D341Med (cell line): Measurements from ENCODE around the gene MRPL21.
"Not testable (repeated sequence)": the region's sequence is repeated elsewhere in the genome, so short reads cannot be mapped to it uniquely, and the experiment has no call there.

ENCODE experiments used
- DNase-seq: peaks from one replicate; pipeline ENCODE4 v3.0.0; 2012; ENCODE audit warnings: low spot score

The MRPL21 gene

GRCh38 chr11:68868221-68868835 is 35.3 kb downstream of the MRPL21 start:
- DNase-seq: no peak

GRCh38 chr11:68867066-68867465 is 36.6 kb downstream of the MRPL21 start:
- no peak for DNase-seq

- DNase-seq: no peak
Observed at GRCh38 chr11:68865241-68865640, 38.4 kb downstream of the MRPL21 start.

GRCh38 chr11:68863553-68864265 is 39.9 kb downstream of the MRPL21 start:
- no peak for DNase-seq

- no peak for DNase-seq
Observed at GRCh38 chr11:68862421-68862820, 41.2 kb downstream of the MRPL21 start.

- no peak for DNase-seq
Observed at GRCh38 chr11:68859123-68859522, 44.5 kb downstream of the MRPL21 start.

GRCh38 chr11:68857037-68857586 is 46.5 kb downstream of the MRPL21 start:
- no peak for DNase-seq

GRCh38 chr11:68856425-68857030 is 47.1 kb downstream of the MRPL21 start:
- not testable (repeated sequence) for DNase-seq

- peak; percentile 72 for DNase-seq
Observed at GRCh38 chr11:68855205-68855981, 48.2 kb downstream of the MRPL21 start.

GRCh38 chr11:68854273-68854958 is 49.2 kb downstream of the MRPL21 start:
- no peak for DNase-seq

GRCh38 chr11:68852628-68853027 is 51.0 kb downstream of the MRPL21 start:
- DNase-seq: no peak

- no peak for DNase-seq
Observed at GRCh38 chr11:68848429-68848828, 55.2 kb downstream of the MRPL21 start.

GRCh38 chr11:68847395-68847794 is 56.2 kb downstream of the MRPL21 start:
- DNase-seq: no peak

GRCh38 chr11:68845351-68846002 is 58.2 kb downstream of the MRPL21 start:
- DNase-seq: no peak

GRCh38 chr11:68844801-68845200 is 58.8 kb downstream of the MRPL21 start:
- no peak for DNase-seq

- no peak for DNase-seq
Observed at GRCh38 chr11:68844376-68844775, 59.3 kb downstream of the MRPL21 start.

- DNase-seq: peak; percentile 51
Observed at GRCh38 chr11:68843703-68844312, 59.8 kb downstream of the MRPL21 start.

GRCh38 chr11:68843052-68843561 is 60.5 kb downstream of the MRPL21 start:
- DNase-seq: no peak

GRCh38 chr11:68842427-68843051 is 61.1 kb downstream of the MRPL21 start:
- DNase-seq: no peak
